HG02884 (cell line): ENCODE measurements around the gene GRIN3B.

Experiments used
- ATAC-seq: cut with Tn5 transposase; IDR thresholded peaks from one replicate; pipeline ENCODE4 v1.9.1; 2021; ENCODE audit warnings: mild to moderate bottlenecking, moderate library complexity; ENCODE audit not compliant: unreplicated experiment

The GRIN3B gene

DNA sequence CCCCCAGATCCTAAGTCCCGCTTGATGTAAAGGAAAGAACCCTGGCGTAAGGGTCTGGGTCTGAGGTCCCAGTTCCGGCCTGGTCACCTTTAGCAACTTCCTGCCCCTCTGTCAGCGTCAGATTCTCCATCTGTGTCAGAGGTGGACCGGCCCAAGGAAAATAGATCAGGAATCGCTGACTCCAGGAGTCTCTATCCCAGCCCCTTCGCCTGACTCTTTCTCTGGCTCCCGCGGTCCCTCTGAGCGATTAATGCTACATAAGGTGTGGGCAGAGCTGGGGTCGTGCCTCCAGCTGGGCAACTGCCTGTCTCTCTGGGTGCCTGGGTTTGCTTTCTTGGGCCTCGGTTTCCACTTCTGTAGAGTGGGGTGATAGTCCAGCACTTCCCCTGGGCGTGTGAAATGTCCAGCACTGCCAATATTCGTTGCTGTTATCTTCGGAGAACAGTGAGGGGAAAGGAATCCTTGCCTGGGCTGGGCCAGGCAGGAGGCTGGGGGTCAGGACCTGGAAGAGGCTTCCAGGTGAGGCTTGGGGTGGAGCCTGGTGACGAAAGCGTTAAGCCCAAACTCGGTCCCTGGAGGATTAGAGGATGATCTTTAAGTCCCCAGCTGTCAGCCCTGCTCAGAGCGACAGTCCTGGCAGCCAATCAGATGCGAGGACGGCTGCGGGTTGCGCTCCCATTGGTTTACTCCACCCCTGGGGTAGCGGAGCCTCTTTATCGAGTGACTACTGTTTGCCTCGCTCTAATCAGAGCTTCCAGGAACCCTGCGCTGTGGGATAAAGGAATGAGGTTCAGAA is 40.5 kb downstream of the GRIN3B start:
- ATAC-seq, result peak; percentile 41

GRCh38 chr19:1041272-1041834 is 41.1 kb downstream of the GRIN3B start:
- no peak for ATAC-seq

DNA sequence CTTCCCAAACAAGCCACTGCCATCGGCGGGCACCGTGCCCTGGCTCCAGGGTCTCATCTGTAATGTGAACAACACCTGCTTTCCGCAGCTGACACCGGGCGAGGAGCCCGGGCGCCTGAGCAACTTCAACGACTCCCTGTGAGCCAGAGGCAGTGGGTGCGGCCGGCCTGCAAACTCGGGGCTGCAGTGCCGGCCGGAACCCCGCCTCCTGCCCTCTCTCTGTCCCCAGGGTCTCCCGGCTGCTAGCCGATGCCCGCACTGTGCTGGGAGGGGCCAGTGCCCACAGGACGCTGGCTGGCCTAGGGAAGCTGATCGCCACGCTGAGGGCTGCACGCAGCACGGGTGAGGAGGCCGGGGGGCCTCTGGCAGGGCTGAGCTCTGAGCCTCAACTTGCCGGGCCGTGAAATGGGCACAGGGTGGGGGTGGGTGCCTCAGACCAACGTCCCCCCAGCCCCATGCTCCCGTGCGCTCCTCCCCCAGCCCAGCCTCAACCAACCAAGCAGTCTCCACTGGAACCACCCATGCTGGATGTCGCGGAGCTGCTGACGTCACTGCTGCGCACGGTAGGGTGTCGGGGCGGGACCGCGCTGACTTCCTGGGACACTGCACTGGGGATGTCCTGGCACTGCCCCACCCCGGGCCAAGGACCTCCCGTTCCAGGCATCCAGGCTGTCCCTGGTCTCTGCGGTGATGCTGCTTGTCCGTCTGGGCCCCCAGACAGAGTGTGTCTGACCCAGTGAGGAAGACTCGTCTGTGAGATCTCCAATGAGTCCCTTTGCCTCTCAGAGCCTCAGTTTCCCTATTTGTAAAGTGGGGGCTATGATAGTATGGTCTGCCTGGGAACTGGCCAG is 41.8 kb downstream of the GRIN3B start:
- no peak for ATAC-seq

DNA sequence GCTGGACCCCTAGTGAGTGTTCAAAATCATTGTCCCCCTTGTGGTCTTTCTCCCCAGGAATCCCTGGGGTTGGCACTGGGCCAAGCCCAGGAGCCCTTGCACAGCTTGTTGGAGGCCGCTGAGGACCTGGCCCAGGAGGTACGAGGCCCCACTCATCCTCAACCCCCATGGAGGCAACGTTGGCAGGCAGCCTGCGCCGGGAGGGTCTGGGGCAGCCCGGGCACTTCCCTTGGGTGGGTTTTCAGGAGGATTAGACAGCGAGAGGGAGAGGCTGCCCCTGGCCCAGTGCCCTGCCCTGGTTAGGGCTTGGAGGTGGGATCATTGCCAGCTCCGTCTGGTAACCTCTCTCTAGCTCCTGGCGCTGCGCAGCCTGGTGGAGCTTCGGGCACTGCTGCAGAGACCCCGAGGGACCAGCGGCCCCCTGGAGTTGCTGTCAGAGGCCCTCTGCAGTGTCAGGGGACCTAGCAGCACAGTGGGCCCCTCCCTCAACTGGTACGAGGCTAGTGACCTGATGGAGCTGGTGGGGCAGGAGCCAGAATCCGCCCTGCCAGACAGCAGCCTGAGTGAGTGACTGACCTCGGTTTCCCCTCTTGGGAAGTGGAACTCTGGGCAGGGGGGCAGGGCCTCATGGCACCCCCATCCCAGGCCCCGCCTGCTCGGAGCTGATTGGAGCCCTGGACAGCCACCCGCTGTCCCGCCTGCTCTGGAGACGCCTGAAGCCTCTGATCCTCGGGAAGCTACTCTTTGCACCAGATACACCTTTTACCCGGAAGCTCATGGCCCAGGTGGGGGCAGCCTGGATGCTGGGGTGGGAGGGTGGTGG is 42.7 kb downstream of the GRIN3B start:
- ATAC-seq, result no peak

GRCh38 chr19:1045247-1045603 is 45.0 kb downstream of the GRIN3B start:
- ATAC-seq, result no peak

- ATAC-seq, result no peak
These were observed 46.0 kb downstream of the GRIN3B start for GRCh38 chr19:1046117-1046626.

- no peak for ATAC-seq
These were observed 46.8 kb downstream of the GRIN3B start for GRCh38 chr19:1046836-1047695.

GRCh38 chr19:1047696-1048147 is 47.5 kb downstream of the GRIN3B start:
- ATAC-seq, result no peak

- ATAC-seq, result no peak
These were observed 48.9 kb downstream of the GRIN3B start for GRCh38 chr19:1049106-1049505.

GRCh38 chr19:1049800-1050199 is 49.6 kb downstream of the GRIN3B start:
- no peak for ATAC-seq

DNA sequence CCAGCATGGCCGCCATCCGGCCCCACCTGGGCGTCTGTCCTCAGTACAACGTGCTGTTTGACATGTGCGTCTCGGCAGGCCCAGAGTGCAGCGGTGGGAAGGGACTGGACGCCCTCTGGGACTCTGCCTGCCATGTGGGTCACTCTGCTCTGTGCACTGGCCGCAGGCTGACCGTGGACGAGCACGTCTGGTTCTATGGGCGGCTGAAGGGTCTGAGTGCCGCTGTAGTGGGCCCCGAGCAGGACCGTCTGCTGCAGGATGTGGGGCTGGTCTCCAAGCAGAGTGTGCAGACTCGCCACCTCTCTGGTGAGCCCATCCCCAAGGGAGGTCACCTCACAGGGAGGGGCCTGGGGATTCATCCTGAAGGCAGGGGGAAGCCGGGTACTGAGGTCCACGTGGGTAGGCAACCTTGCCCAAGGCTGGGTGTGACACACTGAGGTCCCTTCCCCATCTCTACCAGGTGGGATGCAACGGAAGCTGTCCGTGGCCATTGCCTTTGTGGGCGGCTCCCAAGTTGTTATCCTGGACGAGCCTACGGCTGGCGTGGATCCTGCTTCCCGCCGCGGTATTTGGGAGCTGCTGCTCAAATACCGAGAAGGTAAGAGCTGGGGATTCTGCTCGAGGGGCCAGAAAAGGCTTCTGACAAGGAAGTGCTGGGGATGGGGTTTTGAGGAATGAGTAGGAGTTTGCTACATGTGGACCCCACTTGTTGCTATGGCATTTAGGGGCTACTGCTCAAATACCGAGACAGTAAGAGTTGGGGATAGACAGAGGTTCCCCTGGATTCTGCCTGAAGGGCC is 51.0 kb downstream of the GRIN3B start:
- ATAC-seq, result no peak

- no peak for ATAC-seq
These were observed 51.6 kb downstream of the GRIN3B start for GRCh38 chr19:1051791-1052190.

DNA sequence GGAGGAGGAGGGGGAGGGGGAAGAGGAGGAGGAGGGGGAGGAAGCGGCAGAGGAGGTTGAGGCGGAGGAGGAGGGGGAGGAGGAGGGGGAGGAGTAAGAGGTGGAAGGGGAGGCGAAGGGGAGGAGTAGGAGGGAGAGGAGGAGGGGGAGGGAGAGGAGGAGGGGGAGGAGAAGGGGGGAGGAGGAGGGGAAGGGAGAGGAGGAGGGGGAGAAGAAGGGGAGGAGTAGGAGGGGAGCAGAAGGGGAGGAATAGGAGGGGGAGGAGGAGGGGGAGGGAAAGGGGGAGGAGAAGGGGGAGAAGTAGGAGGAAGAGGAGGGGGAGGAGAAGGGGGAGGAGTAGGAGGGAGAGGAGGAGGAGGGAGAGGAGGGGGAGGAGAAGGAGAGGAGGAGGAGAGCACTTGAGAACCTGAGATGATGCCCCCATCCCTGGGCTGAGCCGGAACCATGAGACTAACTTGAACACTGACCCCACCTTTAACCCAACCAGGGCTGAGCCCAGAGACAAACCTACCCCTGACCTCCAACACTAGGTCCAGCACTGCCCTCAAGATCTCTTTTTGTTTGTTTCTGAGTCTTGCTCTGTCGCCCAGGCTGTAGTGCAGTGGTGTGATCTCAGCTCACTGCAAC is 52.2 kb downstream of the GRIN3B start:
- no peak for ATAC-seq

DNA sequence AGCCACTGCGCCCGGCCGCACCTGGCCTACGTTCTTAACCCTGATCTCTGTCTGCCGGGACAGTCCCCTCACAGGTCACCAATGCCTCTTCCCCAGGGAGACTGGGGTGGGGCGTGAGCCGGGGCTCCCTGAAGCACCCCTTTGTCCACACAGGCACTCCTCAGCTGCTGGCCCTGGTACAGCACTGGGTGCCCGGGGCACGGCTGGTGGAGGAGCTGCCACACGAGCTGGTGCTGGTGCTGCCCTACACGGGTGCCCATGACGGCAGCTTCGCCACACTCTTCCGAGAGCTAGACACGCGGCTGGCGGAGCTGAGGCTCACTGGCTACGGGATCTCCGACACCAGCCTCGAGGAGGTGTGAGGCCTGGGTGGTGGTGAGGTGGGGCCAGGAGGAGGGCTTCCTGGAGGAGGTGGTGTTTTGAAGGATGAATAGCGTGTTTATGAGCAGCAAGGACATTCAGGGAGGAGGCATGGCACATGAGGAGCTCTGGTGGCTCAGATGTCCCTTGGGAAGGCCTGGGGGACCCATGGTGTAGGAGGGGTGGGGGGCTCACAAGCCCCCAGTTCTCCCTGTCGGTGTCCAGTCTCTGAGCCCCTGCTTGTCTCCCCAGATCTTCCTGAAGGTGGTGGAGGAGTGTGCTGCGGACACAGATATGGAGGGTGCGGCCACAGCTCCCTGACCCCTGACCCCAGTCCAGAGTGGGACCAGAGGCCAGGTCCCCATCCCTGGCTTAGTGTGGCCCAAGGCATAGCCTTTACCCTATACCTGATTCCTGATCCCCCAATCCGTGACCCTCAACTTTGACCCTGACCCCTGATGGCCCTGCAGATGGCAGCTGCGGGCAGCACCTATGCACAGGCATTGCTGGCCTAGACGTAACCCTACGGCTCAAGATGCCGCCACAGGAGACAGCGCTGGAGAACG is 53.2 kb downstream of the GRIN3B start:
- no peak for ATAC-seq

DNA sequence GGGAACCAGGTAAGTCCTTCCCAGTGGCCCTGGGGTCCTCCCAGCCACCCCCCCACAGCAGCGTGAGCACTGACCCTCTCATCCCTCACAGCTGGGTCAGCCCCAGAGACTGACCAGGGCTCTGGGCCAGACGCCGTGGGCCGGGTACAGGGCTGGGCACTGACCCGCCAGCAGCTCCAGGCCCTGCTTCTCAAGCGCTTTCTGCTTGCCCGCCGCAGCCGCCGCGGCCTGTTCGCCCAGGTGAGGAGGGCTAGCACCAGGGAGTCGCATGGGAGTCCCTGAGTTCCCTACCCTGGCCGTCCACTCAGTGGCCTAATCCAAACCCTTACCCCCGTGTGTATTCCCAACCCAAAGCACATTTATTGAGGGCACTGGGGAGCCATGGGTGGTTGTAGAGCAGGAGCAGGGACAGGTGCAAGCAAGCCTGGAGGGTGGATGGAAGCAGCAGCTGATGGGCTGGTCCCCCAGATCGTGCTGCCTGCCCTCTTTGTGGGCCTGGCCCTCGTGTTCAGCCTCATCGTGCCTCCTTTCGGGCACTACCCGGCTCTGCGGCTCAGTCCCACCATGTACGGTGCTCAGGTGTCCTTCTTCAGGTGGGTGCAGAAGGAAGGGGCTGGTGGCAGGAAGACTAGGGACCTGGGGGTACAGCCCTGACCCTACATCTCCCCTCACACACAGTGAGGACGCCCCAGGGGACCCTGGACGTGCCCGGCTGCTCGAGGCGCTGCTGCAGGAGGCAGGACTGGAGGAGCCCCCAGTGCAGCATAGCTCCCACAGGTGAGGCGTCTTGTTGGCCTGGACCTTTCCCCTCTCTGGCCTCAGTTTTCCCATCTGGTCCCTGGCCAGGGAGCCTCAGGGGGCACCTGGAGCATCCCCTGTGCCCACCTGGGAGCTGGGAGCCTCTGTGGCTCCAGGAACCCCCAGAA is 54.1 kb downstream of the GRIN3B start:
- ATAC-seq, result no peak

DNA sequence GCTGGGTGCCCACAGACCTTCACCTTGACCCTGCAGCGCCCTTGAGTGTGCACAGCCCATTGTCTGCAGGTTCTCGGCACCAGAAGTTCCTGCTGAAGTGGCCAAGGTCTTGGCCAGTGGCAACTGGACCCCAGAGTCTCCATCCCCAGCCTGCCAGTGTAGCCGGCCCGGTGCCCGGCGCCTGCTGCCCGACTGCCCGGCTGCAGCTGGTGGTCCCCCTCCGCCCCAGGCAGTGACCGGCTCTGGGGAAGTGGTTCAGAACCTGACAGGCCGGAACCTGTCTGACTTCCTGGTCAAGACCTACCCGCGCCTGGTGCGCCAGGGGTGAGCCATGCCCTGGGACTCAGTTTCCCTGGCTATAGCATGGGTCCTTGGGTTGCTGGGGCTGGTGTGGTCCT is 54.8 kb downstream of the GRIN3B start:
- ATAC-seq, result no peak
